ENCODE data around the gene RABGAP1L. TPM values are rescaled to one million over a fixed set of nuclear protein-coding genes. Genes with fewer than 3 reads are reported as not detected.

The RABGAP1L gene
- total RNA-seq, 1 experiment from 2014 or later = 29.3 TPM

GRCh38 chr1:174309490-174309889 lies 150.2 kb downstream of the RABGAP1L start:
- DNase-seq (ENCODE audit: low read depth, low spot score) (no peak), ATAC-seq (no peak)
- intact Hi-C loops (cut with micrococcal nuclease) = no loop called here
- no peak overlapping the region for H2AFZ ChIP-seq (ENCODE audit: low read depth, low read length, poor library complexity, severe bottlenecking)
- H3K9ac ChIP-seq (ENCODE audit: low read length) = no peak overlapping the region
- H3K9me3 ChIP-seq (ENCODE audit: control insufficient read depth in 1 of 2, insufficient read depth in 1 of 2, low read depth in 1 of 2, low read length in 2 of 2) = peaks cover 0 to 8% of the 10 kb centered on the region in 2 experiments; a peak in 1 of 4 replicates
- H3K27me3 ChIP-seq (ENCODE audit: insufficient read depth, low read length) = no peaks in the 10 kb centered on the region
- H4K20me1 ChIP-seq (ENCODE audit: insufficient read depth) = no peaks in the 10 kb centered on the region
- RAD21 ChIA-PET (ENCODE audit: low non-redundant PET in 1 of 2, low total read pairs in 2 of 2, uncharacterized antibody in 2 of 2, unreplicated experiment in 2 of 2) = no interaction called here
- POLR2A ChIA-PET = no interaction called here
- H3K4me3 ChIP-seq (replicated peaks in 1 of 2; ENCODE audit: low read depth in 1 of 2, low read length in 2 of 2) = no peak overlapping the region
- H3K9me2 ChIP-seq (ENCODE audit: insufficient read depth) = no peaks in the 10 kb centered on the region
- H3K79me2 ChIP-seq (ENCODE audit: insufficient read depth, low read length) = no peaks in the 10 kb centered on the region
- no peak overlapping the region for H3K27ac ChIP-seq (ENCODE audit: low read depth, low read length)
- BruUV-seq (replicated peaks) = no TSS peak
- TF ChIP-seq CBX3 (IDR thresholded peaks at IDR 0.05; ENCODE audit: low read depth) = no peak
- no peak for TF ChIP-seq FOSL1 (IDR thresholded peaks at IDR 0.05; ENCODE audit: low read depth)
- no peak for TF ChIP-seq YY1 (IDR thresholded peaks at IDR 0.05; ENCODE audit: extremely low read depth, insufficient replicate concordance, low read depth, low read length)
- TF ChIP-seq REST (IDR thresholded peaks at IDR 0.05; ENCODE audit: low read depth) = no peak
- TF ChIP-seq ZBTB33 (IDR thresholded peaks at IDR 0.05; ENCODE audit: extremely low read depth, insufficient replicate concordance, low read length) = no peak
- no peak for TF ChIP-seq RAD21 (IDR thresholded peaks at IDR 0.05; ENCODE audit: low read depth)
- TF ChIP-seq SP1 (IDR thresholded peaks at IDR 0.05; ENCODE audit: low read depth) = no peak
- TF ChIP-seq MAX (IDR thresholded peaks at IDR 0.05) = no peak
- no peak for TF ChIP-seq ZFX (IDR thresholded peaks at IDR 0.05)
- no peak for TF ChIP-seq CTCF (IDR thresholded peaks at IDR 0.05 in 2 of 3, conservative IDR thresholded peaks at IDR 0.05 in 1 of 3; ENCODE audit: borderline replicate concordance in 1 of 3, insufficient read depth in 1 of 3, low read depth in 2 of 3, low read length in 2 of 3)
- TF ChIP-seq CEBPB (IDR thresholded peaks at IDR 0.05; ENCODE audit: low read depth) = no peak
- no peak for TF ChIP-seq EGR1 (IDR thresholded peaks at IDR 0.05; ENCODE audit: low read depth)
- TF ChIP-seq POLR2AphosphoS5 (IDR thresholded peaks at IDR 0.05; ENCODE audit: low read depth, low read length) = no peak
- no peak for TF ChIP-seq SRF (IDR thresholded peaks at IDR 0.05; ENCODE audit: low read depth)
- TF ChIP-seq JUND (IDR thresholded peaks at IDR 0.05) = no peak
- TF ChIP-seq ZNF274 (IDR thresholded peaks at IDR 0.05; ENCODE audit: low read depth, low read length) = no peak
- no peak for TF ChIP-seq POLR2A (IDR thresholded peaks at IDR 0.05; ENCODE audit: borderline replicate concordance, extremely low read depth, insufficient read depth, insufficient read length)
- no peak overlapping the region for H3K4me2 ChIP-seq (ENCODE audit: low read length)
- CTCF ChIA-PET = no interaction called here
- no peaks in the 10 kb centered on the region for H3K36me3 ChIP-seq (ENCODE audit: control insufficient read depth in 1 of 2, insufficient read depth in 2 of 2, low read length in 2 of 2)
- no peaks in the 10 kb centered on the region for H3K4me1 ChIP-seq (ENCODE audit: control insufficient read depth in 1 of 2, insufficient read depth in 2 of 2, low read length in 2 of 2)

All from HCT116 (cell line).